ENCODE measurements around the gene ERI3.

The ERI3 gene

GRCh38 chr1:44275991-44276405 lies 79.1 kb downstream of the ERI3 start:
- H3K4me3 ChIP-seq (ENCODE audit: low read depth, low read length) = no peak overlapping the region
- no peak for TF ChIP-seq CTCF (IDR thresholded peaks at IDR 0.05; ENCODE audit: borderline replicate concordance, insufficient read depth, low read depth, low read length)

GRCh38 chr1:44275296-44275962 lies 79.6 kb downstream of the ERI3 start:
- H3K4me3 ChIP-seq (ENCODE audit: low read depth, low read length) = no peak overlapping the region
- TF ChIP-seq CTCF (IDR thresholded peaks at IDR 0.05; ENCODE audit: borderline replicate concordance, insufficient read depth, low read depth, low read length) = no peak

- no peak for TF ChIP-seq CTCF (IDR thresholded peaks at IDR 0.05; ENCODE audit: borderline replicate concordance, insufficient read depth, low read depth, low read length)
- H3K4me3 ChIP-seq (ENCODE audit: low read depth, low read length) = no peak overlapping the region
These were observed 81.3 kb downstream of the ERI3 start for GRCh38 chr1:44273560-44274350.

- TF ChIP-seq CTCF (IDR thresholded peaks at IDR 0.05; ENCODE audit: borderline replicate concordance, insufficient read depth, low read depth, low read length) = no peak
These were observed 82.1 kb downstream of the ERI3 start for GRCh38 chr1:44272992-44273391.

GRCh38 chr1:44271646-44272045 lies 83.4 kb downstream of the ERI3 start:
- no peak overlapping the region for H3K4me3 ChIP-seq (ENCODE audit: low read depth, low read length)
- TF ChIP-seq CTCF (IDR thresholded peaks at IDR 0.05; ENCODE audit: borderline replicate concordance, insufficient read depth, low read depth, low read length) = no peak

More at GRCh38 chr1:44272992-44273391, 82.1 kb downstream of the ERI3 start:
- no peak overlapping the region for H3K4me3 ChIP-seq (ENCODE audit: low read depth, low read length)

- no peak for TF ChIP-seq CTCF (IDR thresholded peaks at IDR 0.05; ENCODE audit: borderline replicate concordance, insufficient read depth, low read depth, low read length)
- no peak overlapping the region for H3K4me3 ChIP-seq (ENCODE audit: low read depth, low read length)
These were observed 84.1 kb downstream of the ERI3 start for GRCh38 chr1:44270686-44271628.

Measured in GM12875 (cell line).